ENCODE results near the gene NEK1. TPM values are rescaled to one million over a fixed set of nuclear protein-coding genes. Genes with fewer than 3 reads are reported as not detected.
A peak's percentile ranks its signal among the peaks of the same experiment; 100 is the strongest.
"Not testable (repeated sequence)": the region's sequence is repeated elsewhere in the genome, so short reads cannot be mapped to it uniquely, and the experiment has no call there.

NEK1 gene
- total RNA-seq, 1 donor: 7.3 TPM

DNA sequence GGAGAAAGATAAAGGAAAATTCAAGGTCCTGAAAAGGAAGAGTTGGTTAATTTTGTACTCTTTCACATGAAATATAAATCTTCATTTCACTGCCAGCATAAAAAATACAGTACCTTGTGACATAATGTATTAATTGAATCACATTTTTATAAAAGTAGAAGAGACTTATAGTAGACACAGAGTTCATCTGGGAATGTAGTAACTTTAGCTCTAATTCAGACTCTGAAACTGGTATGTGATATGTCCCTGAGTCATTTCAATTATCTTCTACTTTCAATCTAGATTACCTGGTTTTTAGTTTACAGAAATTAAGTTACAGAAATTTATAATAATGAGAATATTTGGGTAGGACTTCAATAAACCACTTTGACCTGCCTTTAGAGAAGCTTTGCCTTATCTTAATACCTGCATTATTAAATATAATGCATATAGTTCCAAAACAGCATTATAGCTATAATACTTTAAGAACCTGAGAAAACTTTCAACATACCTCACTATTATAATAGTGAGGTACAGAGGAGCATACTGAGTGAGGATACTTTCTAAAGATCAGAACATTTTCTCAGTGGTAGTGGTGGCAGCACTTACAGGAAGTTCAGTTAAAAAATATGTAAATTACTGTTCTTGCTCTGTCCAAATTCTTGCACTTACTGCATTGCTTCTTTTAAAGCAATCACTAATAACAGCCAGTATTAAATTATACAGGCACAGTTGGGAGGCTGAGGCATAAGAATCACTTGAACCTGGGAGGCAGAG is 11.2 kb downstream of the NEK1 start:
- DNase-seq (ENCODE audit: low read depth in 2 of 3, low spot score in 2 of 3): no peak

DNA sequence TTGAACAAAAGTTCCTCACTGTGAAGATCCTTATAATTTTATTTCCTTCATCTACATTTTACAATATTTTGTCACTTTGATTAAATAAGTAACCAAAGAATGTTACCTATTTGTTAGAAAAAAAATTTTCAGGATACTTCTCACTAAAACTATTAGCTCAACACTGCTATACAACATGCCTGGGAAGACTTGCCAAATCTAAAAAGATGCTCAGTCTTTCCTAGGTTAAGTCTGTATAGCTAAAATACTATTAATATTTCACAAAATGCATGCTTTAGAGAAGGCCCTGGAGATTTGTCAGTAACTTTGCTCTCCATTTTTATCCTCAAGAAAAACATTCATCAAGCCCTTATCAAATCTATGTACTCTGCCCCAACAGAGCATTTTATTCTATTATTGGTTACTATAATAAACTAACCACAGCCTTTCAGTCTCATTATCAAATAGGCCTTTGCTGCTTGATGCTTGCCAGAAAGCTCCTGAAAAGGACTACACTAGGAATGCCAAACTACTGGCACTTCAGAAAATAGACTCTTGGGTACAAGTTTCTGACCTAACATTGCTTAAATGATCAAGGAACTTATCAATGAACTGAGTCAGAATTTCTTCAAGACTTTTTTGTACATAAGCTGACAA is 17.7 kb downstream of the NEK1 start:
- no peak for DNase-seq (ENCODE audit: low read depth in 2 of 3, low spot score in 2 of 3)

DNA sequence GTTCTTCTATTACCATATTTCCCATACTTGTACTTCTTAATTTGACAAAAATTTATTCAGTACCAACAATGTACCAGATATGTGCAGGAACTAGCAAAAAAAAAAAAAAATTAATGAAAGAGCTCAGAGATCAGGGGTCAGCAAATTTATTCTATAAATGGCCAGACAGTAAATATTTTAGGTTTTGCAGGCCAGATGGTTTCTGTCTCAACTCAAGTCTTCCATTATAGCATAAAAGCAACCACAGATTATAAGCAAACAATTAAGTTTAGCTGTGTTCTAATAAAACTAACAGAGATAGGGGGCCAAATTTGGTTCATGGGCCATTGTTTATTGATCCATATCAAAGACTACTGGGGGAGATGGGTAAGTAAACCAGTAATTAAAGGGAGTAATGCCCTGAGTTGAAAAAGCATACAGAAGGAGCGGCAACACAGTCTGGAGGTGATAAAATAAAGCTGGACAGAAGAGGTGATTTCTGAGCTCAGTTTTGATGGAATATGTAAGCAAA is 19.3 kb downstream of the NEK1 start:
- DNase-seq (ENCODE audit: low read depth in 2 of 3, low spot score in 2 of 3): no peak

DNA sequence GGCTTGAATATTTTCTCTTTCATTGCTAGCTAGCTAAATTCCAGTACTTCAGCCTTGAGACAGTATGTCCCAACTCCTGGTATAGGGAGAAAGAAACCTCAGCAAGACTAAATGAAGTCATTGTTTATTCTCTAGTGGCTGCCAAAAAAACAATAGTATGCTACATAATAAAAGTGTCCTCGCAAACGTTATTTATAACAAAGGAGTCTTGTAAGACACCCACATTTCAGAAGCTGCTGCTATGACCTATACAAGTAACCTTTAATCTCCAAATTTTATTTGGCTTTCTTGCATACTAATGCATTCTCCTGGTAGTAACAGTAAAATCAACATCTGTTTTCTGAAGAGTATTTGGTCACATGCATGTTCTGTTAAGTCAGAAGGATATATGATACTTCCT is 28.8 kb downstream of the NEK1 start:
- DNase-seq (ENCODE audit: low read depth in 2 of 3, low spot score in 2 of 3): no peak

DNA sequence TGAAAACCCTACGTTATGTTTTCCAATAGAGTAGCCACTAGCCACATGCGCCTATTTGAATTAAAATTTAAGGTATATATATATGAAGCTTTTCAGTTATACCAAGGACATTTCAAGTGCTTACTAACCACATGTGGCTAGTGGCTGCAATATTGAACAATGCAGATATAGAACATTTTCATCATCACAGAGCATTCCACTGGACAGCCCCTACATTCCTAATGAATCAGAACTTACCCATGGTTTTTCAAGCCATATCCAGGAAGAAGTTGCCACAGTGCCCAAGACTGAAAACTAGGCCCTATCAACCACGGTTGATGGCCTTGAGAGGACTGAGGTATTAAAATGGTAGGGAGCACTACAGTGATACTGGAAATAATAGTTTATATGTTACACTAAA is 29.7 kb downstream of the NEK1 start:
- no peak for DNase-seq (ENCODE audit: low read depth in 2 of 3, low spot score in 2 of 3)

DNA sequence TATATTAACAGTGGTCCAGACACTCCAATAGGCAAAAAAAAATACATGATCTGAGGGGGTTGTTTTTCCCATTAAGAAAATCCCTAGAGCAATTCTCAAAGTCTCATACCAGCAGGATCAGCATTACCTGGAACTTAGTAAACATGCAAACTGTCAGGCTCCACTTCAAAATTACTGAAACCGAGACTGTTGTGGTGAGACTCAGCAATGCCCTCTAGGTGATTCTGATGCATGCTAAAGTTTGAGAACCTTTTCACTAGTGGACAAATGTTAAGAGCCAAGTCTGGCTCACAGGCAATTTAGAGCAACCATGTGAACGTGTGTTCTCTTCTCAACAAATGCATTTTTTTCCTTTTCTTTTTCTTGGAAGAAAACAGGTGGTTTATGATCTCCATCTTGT is 30.2 kb downstream of the NEK1 start:
- no peak for DNase-seq (ENCODE audit: low read depth in 2 of 3, low spot score in 2 of 3)

DNA sequence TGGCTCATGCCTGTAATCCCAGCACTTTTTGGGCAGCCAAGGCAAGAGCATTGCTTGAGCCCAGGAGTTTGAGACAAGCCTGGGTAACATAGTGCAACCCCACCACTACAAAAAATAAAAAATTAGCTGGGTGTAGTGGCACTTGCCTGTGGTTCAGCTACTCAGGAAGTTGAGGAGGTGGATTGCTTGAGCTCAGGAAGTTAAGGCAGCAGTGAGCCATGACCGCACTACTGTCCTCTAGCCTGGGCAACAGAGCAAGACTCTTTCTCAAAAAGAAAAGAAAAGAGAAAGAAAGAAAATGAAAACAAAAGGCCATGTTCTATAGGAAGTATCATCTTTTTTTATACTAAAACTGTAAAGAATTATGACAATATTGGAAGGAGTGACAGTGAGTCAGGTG is 38.5 kb downstream of the NEK1 start:
- DNase-seq (ENCODE audit: low read depth in 2 of 3, low spot score in 2 of 3): no peak

DNA sequence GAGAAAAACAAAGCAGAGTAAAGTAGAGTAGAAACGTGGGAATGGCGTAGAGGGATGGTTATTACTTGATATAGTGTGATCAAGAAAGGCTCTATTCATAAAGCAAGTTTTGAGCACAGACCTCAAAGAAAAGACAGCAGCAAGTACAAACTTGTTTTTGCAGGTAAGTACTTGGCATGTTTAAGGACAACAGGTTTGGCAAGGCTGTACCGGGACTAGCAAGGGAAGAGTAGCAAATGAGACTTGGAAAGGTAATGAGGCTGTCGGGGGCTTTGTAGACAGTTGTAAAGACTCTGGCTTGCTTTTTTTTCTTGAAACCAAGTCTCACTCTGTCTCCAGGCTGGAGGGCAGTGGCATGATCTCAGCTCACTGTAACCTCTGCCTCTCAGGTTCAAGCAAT is 40.9 kb downstream of the NEK1 start:
- no peak for DNase-seq (ENCODE audit: low read depth in 2 of 3, low spot score in 2 of 3)

DNA sequence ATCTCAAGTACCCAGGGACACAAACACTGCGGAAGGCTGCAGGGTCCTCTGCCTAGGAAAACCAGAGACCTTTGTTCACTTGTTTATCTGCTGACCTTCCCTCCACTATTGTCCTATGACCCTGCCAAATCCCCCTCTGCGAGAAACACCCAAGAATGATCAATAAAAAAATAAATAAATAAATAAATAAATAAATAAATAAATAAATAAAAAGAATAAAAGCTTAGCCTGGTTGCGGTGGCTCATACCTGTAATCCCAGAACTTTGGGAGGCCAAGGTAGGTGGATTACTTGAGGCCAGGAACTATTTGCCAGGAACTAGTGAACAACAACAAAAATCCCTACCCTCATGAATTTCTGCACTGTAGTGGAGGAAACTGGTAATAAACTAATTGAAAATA is 41.4 kb downstream of the NEK1 start:
- DNase-seq (ENCODE audit: low read depth in 2 of 3, low spot score in 2 of 3): not testable (repeated sequence)

DNA sequence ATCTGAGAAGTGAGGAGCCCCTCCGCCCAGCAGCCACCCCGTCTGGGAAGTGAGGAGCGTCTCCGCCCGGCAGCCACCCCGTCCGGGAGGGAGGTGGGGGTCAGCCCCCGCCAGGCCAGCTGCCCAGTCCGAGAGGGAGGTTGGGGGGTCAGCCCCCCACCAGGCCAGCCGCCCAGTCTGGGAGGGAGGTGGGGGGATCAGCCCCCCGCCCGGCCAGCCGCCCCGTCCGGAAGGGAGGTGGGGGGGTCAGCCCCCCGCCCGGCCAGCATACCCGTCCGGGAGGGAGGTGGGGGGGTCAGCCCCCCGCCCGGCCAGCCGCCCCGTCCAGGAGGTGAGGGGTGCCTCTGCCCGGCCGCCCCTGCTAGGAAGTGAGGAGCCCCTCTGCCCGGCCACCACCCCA is 42.1 kb downstream of the NEK1 start:
- not testable (repeated sequence) for DNase-seq (ENCODE audit: low read depth in 2 of 3, low spot score in 2 of 3)

DNA sequence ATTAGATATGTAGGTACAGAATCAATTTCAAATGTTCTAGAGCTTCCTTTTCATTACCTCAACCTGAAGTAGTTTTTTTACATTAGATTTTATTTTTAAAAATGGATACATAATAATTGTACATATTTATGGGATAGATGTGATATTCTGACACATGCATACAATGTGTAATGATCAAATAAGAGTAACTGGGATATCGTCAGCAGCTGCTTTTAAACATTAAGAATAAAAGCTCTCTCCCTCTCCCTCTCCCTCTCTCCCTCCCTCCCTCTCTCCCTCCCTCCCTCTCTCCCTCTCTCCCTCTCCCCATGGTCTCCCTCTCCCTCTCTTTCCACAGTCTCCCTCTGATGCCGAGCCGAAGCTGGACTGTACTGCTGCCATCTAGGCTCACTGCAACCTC is 43.2 kb downstream of the NEK1 start:
- DNase-seq (ENCODE audit: low read depth in 2 of 3, low spot score in 2 of 3): not testable (repeated sequence)

DNA sequence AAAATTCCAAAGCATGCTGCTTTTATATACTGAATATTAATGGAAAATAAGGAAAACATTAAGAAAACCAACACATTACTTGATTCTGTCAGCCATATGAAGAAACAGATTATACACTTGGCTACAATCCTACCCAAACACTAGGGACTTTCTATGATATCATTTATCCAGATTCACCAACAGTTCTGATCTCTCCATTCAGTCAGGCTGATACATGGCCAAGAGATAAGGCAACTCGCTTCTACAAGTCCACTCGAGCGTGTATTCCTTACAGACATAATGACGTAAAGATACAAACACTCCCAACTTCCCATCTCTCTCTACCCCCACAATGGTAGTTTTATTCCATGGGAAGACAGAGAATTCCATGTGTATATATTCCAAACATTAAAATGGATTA is 44.5 kb downstream of the NEK1 start:
- no peak for DNase-seq (ENCODE audit: low read depth in 2 of 3, low spot score in 2 of 3)

DNA sequence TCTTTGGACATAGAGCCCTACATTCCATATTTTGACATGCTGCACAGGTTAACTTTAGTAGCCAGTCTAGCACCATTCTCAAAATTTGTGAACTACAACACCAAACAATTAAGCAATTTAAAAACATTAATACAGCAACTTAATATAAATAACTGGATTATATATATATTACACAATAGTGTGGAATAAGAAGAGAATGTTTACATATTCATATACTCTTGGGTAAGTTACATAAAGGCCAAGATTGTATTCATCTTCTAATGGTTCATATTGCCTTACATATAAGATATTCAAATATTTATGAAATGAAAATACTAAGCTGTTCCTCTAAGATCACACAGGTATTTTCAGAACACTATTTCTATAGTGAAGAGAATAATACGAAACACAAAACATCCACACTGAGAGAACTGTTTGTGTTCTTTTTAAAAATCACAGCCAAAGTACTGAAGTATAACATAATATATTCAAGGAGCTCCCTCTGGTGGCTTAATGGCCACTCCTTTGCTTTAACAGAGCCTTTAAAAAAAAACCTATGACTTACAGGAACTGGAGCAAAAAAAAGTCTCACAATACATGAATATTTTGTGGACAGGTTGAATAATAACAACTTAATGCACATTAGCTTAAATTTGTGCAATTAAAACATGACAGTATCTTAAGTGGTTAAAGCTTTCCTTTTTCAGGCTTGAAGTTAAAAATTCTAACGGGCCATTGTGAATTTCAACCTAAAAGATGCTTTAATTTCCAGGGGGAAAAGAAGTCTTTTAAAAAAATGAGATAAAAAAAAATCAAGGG is 46.2 kb downstream of the NEK1 start:
- peak in 2 of 3 donors; percentile 47 to 79 for DNase-seq (ENCODE audit: low read depth in 2 of 3, low spot score in 2 of 3)

DNA sequence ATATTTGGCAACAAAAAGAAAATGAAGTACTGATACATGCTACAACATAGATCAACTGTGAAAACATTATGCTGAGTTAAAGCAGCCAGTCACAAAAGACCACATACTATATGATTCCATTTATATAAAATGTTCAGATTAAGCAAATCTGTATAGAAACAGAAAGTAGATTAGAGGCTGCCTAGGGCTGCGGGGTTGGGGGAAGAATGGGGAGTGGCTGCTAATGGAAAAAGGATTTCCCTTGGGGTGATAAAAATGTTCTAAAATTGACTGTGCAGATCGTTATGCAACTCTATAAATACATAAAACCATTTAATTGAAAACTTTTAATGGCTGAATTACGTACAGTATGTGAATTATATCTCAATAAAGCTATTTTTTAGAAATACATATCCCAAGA is 46.8 kb downstream of the NEK1 start:
- no peak for DNase-seq (ENCODE audit: low read depth in 2 of 3, low spot score in 2 of 3)

DNA sequence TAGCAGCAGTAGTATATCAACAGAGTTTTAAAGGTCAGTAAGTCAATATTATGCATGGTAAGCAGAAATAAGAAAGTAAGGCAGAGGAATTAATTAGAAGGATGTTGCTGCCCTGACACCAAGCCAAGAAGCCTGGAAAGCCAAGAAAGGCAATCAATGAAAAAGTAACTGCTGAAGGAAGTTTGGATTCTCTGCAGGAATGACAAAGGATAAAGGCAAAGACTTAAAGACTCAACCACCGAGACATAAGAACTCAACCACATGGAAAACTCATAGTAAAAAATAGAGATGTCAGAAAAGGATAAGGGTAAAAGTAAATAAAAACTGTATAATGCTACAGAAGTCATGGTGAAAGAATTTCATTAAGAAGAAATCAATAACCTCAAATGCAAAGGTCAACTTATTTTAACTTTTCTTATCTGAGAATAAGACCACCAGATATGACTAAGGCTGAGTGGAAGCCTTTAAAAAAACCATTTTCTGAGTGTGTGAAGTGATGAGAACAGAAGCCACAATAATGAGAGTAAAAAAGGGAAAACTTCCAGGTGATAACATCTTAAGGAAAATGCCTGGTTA is 55.2 kb downstream of the NEK1 start:
- no peak for DNase-seq (ENCODE audit: low read depth in 2 of 3, low spot score in 2 of 3)

DNA sequence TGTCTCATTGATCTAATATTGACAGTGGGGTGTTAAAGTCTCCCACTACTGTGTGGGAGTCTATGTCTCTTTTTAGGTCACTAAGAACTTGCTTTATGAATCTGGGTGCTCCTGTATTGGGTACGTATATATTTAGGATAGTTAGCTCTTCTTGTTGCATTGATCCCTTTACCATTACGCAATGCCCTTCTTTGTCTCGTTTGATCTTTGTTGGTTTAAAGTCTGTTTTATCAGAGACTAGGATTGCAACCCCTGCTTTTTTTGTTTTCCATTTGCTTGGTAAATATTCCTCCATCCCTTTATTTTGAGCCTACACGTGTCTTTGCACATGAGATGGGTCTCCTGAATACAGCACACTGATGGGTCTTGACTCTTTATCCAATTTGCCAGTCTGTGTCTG is 65.8 kb downstream of the NEK1 start:
- not testable (repeated sequence) for DNase-seq (ENCODE audit: low read depth in 2 of 3, low spot score in 2 of 3)

DNA sequence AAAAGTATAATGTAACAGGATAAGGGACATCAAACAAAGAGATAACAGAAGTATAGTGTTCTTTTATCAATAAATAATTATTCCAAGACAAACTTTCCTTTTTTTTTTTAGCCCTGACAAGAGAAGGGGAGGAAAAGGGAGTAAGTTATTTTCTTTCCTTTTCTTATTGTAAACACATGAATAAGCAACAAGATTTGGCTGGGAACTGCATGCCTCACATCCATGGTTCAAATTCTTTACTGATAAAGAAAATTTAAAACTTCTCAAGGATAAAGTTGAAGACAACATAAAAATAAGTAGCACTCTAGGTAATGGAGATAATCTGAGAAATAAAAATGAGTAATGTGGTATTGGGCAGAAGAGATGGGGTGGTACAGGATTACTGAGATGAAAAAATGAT is 71.6 kb downstream of the NEK1 start:
- no peak for DNase-seq (ENCODE audit: low read depth in 2 of 3, low spot score in 2 of 3)

DNA sequence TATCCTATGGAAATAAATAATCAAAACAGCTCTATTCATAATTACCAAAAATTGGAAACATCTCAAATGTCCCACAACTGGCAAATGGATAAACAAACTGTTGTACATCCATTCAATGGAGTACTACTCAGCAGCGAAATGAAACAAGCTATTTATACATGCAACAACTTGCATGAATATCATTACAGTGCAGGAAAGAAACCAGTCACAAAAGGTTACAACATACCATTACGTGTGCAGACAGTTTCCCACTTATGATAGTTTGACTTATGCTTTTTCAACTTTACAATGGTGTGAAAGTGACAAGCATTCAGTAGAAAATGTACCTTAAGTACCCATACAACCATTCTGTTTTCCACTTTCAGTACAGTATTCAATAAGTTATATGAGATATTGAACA is 82.3 kb downstream of the NEK1 start:
- DNase-seq (ENCODE audit: low read depth in 2 of 3, low spot score in 2 of 3): no peak

DNA sequence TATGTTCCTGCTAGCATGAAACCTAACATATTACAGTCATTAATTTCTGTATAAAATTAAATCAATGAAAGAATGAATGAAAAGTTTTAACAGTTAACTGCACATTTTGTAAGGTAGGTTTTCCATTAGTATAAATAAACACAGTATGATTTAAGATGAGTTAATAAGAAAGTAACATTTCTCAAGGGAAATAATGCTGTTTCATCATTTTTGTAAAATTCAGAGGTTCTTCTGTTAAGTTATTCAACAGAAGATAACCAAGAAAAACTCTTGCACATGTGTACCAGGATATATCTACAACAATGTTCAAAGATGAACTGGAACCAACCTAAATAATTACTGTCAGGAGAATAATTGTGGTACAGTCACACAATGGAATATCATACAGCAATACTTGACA is 88.6 kb downstream of the NEK1 start:
- DNase-seq (ENCODE audit: low read depth in 2 of 3, low spot score in 2 of 3): no peak

DNA sequence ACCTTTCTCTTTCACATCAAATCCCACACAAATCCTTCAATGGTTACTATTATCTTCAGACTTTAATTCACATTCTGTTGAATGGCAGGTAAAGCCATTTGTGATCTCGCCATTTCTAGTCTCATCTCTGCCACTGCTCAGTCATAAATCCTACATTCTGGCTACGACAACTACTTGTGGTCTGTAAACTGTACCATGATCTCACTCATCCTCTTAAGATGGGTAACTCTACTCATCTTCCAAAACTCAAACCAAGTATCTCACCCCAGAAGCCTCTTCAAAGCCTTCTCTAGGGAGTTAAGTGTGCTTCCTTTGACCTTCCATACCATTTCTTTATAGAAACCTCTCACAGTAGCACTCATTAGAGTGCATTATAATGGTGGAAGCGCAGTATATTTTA is 101.8 kb downstream of the NEK1 start:
- DNase-seq (ENCODE audit: low read depth in 2 of 3, low spot score in 2 of 3): no peak

DNA sequence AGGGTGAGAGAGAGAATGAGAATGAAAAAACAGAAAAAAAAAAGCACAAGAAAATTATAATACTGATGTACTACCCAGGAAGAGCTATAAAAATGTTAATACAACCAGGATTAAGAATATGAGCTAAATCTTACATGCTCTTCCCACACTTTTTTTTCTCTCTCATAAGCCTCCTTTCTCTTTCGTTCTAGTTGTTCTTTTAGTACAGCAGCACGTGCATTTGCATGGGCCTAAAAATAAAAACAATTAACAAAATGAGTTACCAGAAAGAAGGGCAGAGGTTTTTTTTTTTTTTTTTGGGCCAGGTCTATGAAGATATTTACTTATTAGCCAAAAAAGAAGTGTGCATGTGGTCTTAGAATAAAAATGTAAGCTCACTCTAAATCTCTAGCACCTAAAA is 105.5 kb downstream of the NEK1 start:
- DNase-seq (ENCODE audit: low read depth in 2 of 3, low spot score in 2 of 3): no peak
